Mesenchymal stem cell (in vitro differentiated cells and primary cell): ENCODE results near the gene GPR68.
"Not testable (repeated sequence)": the region's sequence is repeated elsewhere in the genome, so short reads cannot be mapped to it uniquely, and the experiment has no call there.

Experiments used
- DNase-seq: peaks from one replicate; pipeline ENCODE4 v3.0.0-alpha.2; 2013
- H2AFZ ChIP-seq: one replicate; pipeline ENCODE4 v1.6.1; 2013; ENCODE audit warnings: low read depth, mild to moderate bottlenecking, control low read depth, inconsistent platforms, low read length, moderate library complexity
- H2AK5ac ChIP-seq: 2 replicates; pipeline ENCODE4 v1.6.1; 2013; ENCODE audit warnings: low read length, moderate library complexity, mild to moderate bottlenecking, inconsistent platforms; ENCODE audit not compliant: severe bottlenecking
- H2BK120ac ChIP-seq: one replicate; pipeline ENCODE4 v1.6.1; 2013; ENCODE audit warnings: low read depth, mild to moderate bottlenecking, inconsistent platforms, low read length, moderate library complexity
- H2BK12ac ChIP-seq, 2 experiments: one replicate each; pipeline ENCODE4 v1.6.1; 2013; ENCODE audit warnings: inconsistent platforms in 2 of 2, low read length in 2 of 2, mild to moderate bottlenecking in 2 of 2, moderate library complexity in 2 of 2, control low read depth in 1 of 2
- H2BK15ac ChIP-seq: one replicate; pipeline ENCODE4 v1.6.1; 2013; ENCODE audit warnings: mild to moderate bottlenecking, low read depth, inconsistent platforms; ENCODE audit not compliant: poor library complexity, severe bottlenecking
- H2BK5ac ChIP-seq: 2 replicates; pipeline ENCODE4 v1.6.1; 2013; ENCODE audit warnings: low read depth, mild to moderate bottlenecking, low read length, control low read depth, inconsistent platforms; ENCODE audit not compliant: poor library complexity, severe bottlenecking
- H3K14ac ChIP-seq, 2 experiments: one replicate each; pipeline ENCODE4 v1.6.1; 2013; ENCODE audit warnings: inconsistent platforms in 2 of 2, low read length in 2 of 2, control low read depth in 1 of 2, mild to moderate bottlenecking in 1 of 2, moderate library complexity in 1 of 2
- H3K18ac ChIP-seq, 2 experiments: one replicate each; pipeline ENCODE4 v1.6.1; 2013; ENCODE audit warnings: inconsistent platforms in 2 of 2, low read length in 2 of 2, control low read depth in 1 of 2, low read depth in 1 of 2, mild to moderate bottlenecking in 1 of 2
- H3K23ac ChIP-seq, 2 experiments: one replicate each; pipeline ENCODE4 v1.6.1; 2013; ENCODE audit warnings: inconsistent platforms in 2 of 2, low read length in 2 of 2, mild to moderate bottlenecking in 2 of 2, moderate library complexity in 2 of 2, control low read depth in 1 of 2
- H3K27ac ChIP-seq: 2 replicates; pipeline ENCODE4 v1.5.1; 2013; ENCODE audit warnings: mild to moderate bottlenecking, moderate library complexity, low read length, control low read depth, inconsistent platforms; ENCODE audit not compliant: poor library complexity, severe bottlenecking
- H3K27me3 ChIP-seq, 2 experiments: 2 replicates each; pipeline versions ENCODE4 v1.6.1 to v1.7.0; 2013; ENCODE audit warnings: low read length in 2 of 2, mild to moderate bottlenecking in 2 of 2, moderate library complexity in 2 of 2, control low read depth in 1 of 2, inconsistent platforms in 1 of 2; ENCODE audit not compliant: control insufficient read depth in 1 of 2, insufficient read depth in 1 of 2
- H3K36me3 ChIP-seq, 2 experiments: 2 replicates each; pipeline versions ENCODE4 v1.6.1 to v1.7.0; 2013; ENCODE audit warnings: low read length in 2 of 2, control low read depth in 1 of 2, inconsistent platforms in 1 of 2, low read depth in 1 of 2, mild to moderate bottlenecking in 1 of 2; ENCODE audit not compliant: insufficient read depth in 2 of 2, control insufficient read depth in 1 of 2
- H3K4ac ChIP-seq, 2 experiments: one replicate each; pipeline ENCODE4 v1.6.1; 2013; ENCODE audit warnings: inconsistent platforms in 2 of 2, low read length in 2 of 2, mild to moderate bottlenecking in 2 of 2, moderate library complexity in 2 of 2, control low read depth in 1 of 2, low read depth in 1 of 2
- H3K4me1 ChIP-seq: 2 replicates; pipeline ENCODE4 v1.6.1; 2013; ENCODE audit warnings: low read depth, low read length, control low read depth; ENCODE audit not compliant: control insufficient read depth, insufficient read depth
- H3K4me2 ChIP-seq: 2 replicates; pipeline ENCODE4 v1.6.1; 2013; ENCODE audit warnings: low read length, mild to moderate bottlenecking, inconsistent platforms; ENCODE audit not compliant: poor library complexity, severe bottlenecking
- H3K4me3 ChIP-seq, 2 experiments: 2 replicates each; pipeline versions ENCODE4 v1.5.1 to v1.7.0; 2013; ENCODE audit warnings: low read length in 2 of 2, mild to moderate bottlenecking in 2 of 2, control low read depth in 1 of 2, low read depth in 1 of 2; ENCODE audit not compliant: insufficient read depth in 1 of 2
- H3K79me1 ChIP-seq: replicated peaks from 2 replicates; pipeline ENCODE4 v1.6.1; 2013; ENCODE audit warnings: mild to moderate bottlenecking, control low read depth, low read length, inconsistent platforms; ENCODE audit not compliant: poor library complexity, severe bottlenecking
- H3K9ac ChIP-seq: 2 replicates; pipeline ENCODE4 v1.7.0; 2013; ENCODE audit warnings: mild to moderate bottlenecking, low read length, moderate library complexity
- H3K9me3 ChIP-seq: 2 replicates; pipeline ENCODE4 v1.7.0; 2013; ENCODE audit warnings: mild to moderate bottlenecking, low read length; ENCODE audit not compliant: control insufficient read depth
- H4K8ac ChIP-seq: one replicate; pipeline ENCODE4 v1.6.1; 2013; ENCODE audit warnings: inconsistent platforms, mild to moderate bottlenecking, low read length, moderate library complexity
- H4K91ac ChIP-seq: one replicate; pipeline ENCODE4 v1.6.1; 2013; ENCODE audit warnings: mild to moderate bottlenecking, low read length, inconsistent platforms
- WGBS: methylation state at CpG from one replicate; pipeline ENCODE4 v1.1.7; 2013; ENCODE audit warnings: mixed read lengths; 5-methylcytosine and 5-hydroxymethylcytosine counted together

GPR68 gene

GRCh38 chr14:91205459-91205858 lies 39.0 kb downstream of the GPR68 start:
- no peak overlapping the region for H3K23ac ChIP-seq
- H2AFZ ChIP-seq, result no peak overlapping the region
- H2BK15ac ChIP-seq, result no peak overlapping the region
- 88% methylated on average over 6 of the region's 7 CpGs for WGBS
- no peaks in the 10 kb centered on the region for H3K4me1 ChIP-seq
- H3K36me3 ChIP-seq, result peaks cover 40 to 81% of the 10 kb centered on the region in 2 experiments
- no peak overlapping the region for H2BK120ac ChIP-seq
- H3K4ac ChIP-seq, result no peak overlapping the region
- no peak overlapping the region for H2AK5ac ChIP-seq
- H3K79me1 ChIP-seq, result no peaks in the 10 kb centered on the region
- H2BK5ac ChIP-seq, result no peak overlapping the region
- no peak overlapping the region for H3K4me2 ChIP-seq
- H4K8ac ChIP-seq, result no peak overlapping the region
- H2BK12ac ChIP-seq, result no peak overlapping the region
- no peak overlapping the region for H3K4me3 ChIP-seq
- H3K14ac ChIP-seq, result no peak overlapping the region
- no peak for DNase-seq
- H3K27me3 ChIP-seq, result no peaks in the 10 kb centered on the region
- peaks cover 5% of the 10 kb centered on the region for H3K9me3 ChIP-seq
- no peak overlapping the region for H3K27ac ChIP-seq
- no peak overlapping the region for H4K91ac ChIP-seq
- H3K9ac ChIP-seq, result no peak overlapping the region
- H3K18ac ChIP-seq, result no peak overlapping the region

GRCh38 chr14:91204657-91205056 lies 39.8 kb downstream of the GPR68 start:
- H4K8ac ChIP-seq, result no peak overlapping the region
- no peak for DNase-seq
- H3K36me3 ChIP-seq, result peaks cover 42 to 82% of the 10 kb centered on the region in 2 experiments
- H3K4me1 ChIP-seq, result no peaks in the 10 kb centered on the region
- no peak overlapping the region for H2BK5ac ChIP-seq
- H3K4me3 ChIP-seq, result peak overlapping the region in 1 of 2 experiments; percentile 29
- no peak overlapping the region for H3K18ac ChIP-seq
- no peak overlapping the region for H3K4ac ChIP-seq
- no peaks in the 10 kb centered on the region for H3K79me1 ChIP-seq
- no peak overlapping the region for H3K14ac ChIP-seq
- peak overlapping the region; percentile 25 for H4K91ac ChIP-seq
- no peak overlapping the region for H2BK12ac ChIP-seq
- WGBS, result 97% methylated on average over 14 of the region's 14 CpGs
- no peak overlapping the region for H3K23ac ChIP-seq
- no peak overlapping the region for H3K4me2 ChIP-seq
- H3K9ac ChIP-seq, result no peak overlapping the region
- no peak overlapping the region for H3K27ac ChIP-seq
- no peak overlapping the region for H2AK5ac ChIP-seq
- no peak overlapping the region for H2BK15ac ChIP-seq
- no peak overlapping the region for H2AFZ ChIP-seq
- no peak overlapping the region for H2BK120ac ChIP-seq
- H3K9me3 ChIP-seq, result peaks cover 10% of the 10 kb centered on the region
- no peaks in the 10 kb centered on the region for H3K27me3 ChIP-seq

- Histone ChIP-seq H3K79me1 (no peaks in the 10 kb centered on the region), H2BK15ac (no peak overlapping the region), H4K91ac (peak overlapping the region; percentile 19), H3K14ac (peak overlapping the region in 1 of 2 experiments; percentile 4), H4K8ac (peak overlapping the region; percentile 88), H3K9me3 (peaks cover 10% of the 10 kb centered on the region), H3K4ac (peak overlapping the region; percentile 8 to 49), H3K4me1 (no peaks in the 10 kb centered on the region), H2BK12ac (peak overlapping the region; percentile 1 to 17), H3K4me3 (no peak overlapping the region), H3K23ac (no peak overlapping the region), H2BK120ac (peak overlapping the region; percentile 56), H3K4me2 (no peak overlapping the region), H2AFZ (no peak overlapping the region), H3K9ac (peak overlapping the region; percentile 32), H3K27me3 (no peaks in the 10 kb centered on the region), H2AK5ac (no peak overlapping the region), H3K36me3 (peaks cover 45 to 81% of the 10 kb centered on the region in 2 experiments), H2BK5ac (no peak overlapping the region), H3K27ac (no peak overlapping the region), H3K18ac (peak overlapping the region; percentile 52 to 74)
- WGBS, result 71% methylated on average over 15 of the region's 15 CpGs
- DNase-seq, result peak; percentile 72
These were observed 42.1 kb downstream of the GPR68 start for GRCh38 chr14:91202234-91202974.

GRCh38 chr14:91200802-91201201 lies 43.7 kb downstream of the GPR68 start:
- not testable (repeated sequence) for H2AK5ac ChIP-seq, H3K4me3 ChIP-seq, H3K27ac ChIP-seq, H3K23ac ChIP-seq, H2BK15ac ChIP-seq, H4K8ac ChIP-seq, H3K4me1 ChIP-seq, H3K4ac ChIP-seq, H3K27me3 ChIP-seq, DNase-seq, H3K14ac ChIP-seq, H2BK12ac ChIP-seq, H2AFZ ChIP-seq, H2BK5ac ChIP-seq, H4K91ac ChIP-seq, H3K79me1 ChIP-seq, H3K18ac ChIP-seq, H3K4me2 ChIP-seq, H3K9ac ChIP-seq, H2BK120ac ChIP-seq
- Histone ChIP-seq H3K9me3 (peaks cover 10% of the 10 kb centered on the region), H3K36me3 (peaks cover 44 to 79% of the 10 kb centered on the region in 2 experiments)
- WGBS, result 98% methylated on average over 6 of the region's 6 CpGs
